ENCODE results near the gene OR52E6.

The OR52E6 gene

DNA sequence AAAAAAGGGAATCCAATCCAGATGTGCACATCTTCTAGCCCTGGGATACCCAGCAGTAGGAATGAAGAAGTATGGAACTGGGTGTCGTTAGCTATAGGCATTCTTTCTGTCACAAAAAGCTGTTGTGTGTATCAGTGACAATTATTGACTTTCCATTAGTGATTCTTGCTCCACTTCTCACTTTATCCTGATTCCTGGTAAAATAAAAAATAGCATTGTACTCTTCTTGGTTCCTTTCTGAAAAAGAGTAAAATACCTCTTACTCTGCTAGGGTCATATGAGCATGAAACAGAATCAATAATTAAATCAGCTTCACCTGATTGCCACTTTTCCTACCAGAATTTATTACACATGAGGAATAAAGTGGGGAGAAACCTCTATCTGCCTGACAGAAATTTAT, at the start of gene OR52E6:
OR52E6 (minus strand) TSS at position 101 of the 400 bp plus-strand sequence; CDS start at position 101, 0 bp downstream.
- DNase-seq: no peak

DNA sequence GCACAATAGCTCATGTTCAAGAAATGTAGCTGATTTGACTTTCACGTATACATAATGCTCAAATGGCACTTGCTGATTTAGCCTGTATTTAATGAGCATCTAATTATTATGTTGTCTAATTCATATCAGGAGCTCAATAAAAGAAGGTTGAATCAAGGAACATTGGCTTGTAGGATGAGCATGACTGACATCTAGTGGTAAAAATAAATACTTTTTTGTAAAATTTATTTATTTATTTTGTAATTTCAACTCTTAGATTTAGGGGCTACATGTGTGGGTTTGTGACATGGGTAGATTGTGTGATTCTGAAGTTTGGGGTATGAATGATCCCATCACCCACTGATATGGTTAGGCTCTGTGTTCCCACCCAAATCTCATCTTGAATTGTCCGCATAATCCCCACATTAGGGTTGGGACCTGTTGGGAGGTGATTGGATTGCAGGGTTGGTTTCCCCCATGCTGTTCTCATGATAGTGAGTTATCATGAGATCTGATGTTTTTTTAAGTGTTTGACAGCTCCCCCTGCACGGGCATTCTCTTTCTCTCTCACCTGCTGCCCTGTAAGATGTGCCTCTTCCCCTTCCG, 49.6 kb upstream of the OR52E6 start:
- DNase-seq: no peak

DNA sequence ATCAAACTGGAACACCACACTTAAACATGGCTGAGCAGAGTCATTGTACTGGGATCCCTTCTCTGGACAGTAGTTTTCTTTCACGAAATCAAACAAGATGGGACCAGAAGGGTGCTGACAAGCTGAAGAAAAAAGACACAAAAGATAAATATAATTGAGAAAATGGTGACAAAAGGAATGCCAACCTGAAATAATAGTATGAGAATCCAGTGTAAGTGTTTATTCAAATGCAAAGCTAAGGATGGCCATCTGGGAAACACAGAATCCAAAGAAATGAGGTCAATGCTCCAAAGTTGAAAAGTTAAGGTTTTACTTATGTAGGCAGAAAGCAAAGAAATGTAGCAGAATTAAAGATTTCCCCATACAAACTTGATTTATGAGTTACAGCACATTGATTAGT, 46.0 kb upstream of the OR52E6 start:
- DNase-seq: no peak

DNA sequence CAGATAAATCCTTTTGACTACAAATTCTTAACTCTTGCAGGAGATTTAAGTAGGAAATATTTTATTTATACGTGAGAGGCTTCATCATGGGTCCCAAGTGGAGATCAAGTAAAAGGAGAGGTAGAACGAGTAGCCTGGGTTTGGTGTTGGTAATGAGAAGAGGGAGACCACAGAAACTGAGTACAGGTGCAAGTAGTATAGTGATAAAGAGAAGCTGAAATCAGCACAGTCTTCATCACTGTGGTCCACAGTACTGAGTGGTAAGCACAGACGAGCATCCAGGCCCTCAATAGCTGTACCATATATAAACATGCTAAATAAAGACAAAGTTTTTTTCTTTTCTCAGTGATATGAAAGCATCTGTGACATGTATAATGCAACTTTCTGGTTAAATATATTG, 45.5 kb upstream of the OR52E6 start:
- DNase-seq: no peak

DNA sequence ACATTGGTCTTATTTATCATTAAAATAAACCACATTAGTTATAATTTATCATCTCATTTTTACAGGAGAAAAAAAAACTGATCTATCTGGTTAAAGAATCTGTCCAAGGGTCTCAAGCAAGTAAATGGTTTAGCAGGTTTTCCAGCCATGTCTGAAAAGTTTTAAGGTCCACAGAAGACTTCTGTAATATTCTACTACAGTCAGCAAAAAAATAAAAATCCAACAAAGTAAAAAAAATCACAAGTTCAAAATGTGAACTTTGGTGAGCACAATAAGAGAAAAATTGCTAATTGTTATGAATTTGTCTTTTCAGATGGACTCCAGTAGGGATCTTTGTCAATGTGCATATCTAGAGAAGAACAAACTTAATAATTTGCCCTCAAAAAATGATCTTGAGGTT, 40.1 kb upstream of the OR52E6 start:
- no peak for DNase-seq

DNA sequence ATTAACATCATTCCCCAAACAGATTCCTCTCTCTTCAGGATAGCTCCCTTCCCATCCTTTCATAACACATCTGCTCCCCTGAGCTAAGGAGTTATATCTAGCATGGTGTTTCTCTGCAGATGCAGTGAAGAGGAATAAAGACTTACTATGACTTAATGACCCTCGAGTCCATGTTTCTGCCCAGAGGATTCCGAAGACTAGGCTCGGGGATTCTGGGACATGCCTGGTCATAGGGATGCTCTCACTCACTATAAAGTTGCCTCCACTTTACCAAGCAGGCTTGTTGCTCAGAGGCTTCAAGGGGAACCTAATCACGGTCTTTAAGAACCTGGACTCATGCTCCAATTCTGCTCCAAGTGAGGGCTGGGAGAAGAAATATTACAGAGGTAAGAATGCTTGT, 38.6 kb upstream of the OR52E6 start, which contains the start of gene OR52E4:
OR52E4 (plus strand) TSS at position 301 of the 400 bp plus-strand sequence. CDS start 3,664 bp downstream, outside the sequence.
- DNase-seq: no peak

DNA sequence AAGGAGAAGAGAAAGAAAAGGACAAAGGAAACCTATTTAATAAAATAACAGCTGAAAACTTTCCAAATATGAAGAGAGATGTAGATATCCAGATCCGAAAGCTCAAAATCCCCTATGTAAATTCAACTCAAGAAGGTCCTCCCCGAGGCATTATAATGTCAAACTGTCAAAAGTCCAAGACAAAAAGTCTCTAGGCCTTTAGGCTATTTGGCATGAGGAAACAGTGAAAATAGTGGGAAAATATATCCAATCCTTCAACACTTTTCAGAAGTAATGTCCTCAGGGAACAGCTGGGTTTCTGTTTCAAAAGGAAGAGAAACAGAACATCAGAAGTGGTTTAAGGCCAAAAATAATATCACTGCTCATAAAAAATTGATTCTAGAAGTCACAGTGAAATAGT, 36.9 kb upstream of the OR52E6 start:
- no peak for DNase-seq

DNA sequence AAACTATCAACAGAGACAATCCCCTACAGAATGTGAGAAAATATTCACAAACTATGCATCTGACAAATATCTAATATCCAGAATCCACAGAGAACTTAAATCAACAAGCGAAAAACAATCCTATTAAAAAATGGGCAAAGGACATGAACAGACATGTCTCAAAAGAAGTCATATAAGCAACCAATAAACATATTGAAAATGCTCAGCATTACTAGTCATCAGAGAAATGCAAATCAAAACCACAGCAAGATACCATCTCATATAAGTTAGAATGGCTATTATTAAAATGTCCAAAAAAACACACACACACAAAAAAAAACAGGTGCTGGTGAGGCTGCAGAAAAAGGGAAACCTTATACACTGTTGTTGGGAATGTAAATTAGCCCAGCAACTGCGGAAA, 24.1 kb upstream of the OR52E6 start:
- no peak for DNase-seq

DNA sequence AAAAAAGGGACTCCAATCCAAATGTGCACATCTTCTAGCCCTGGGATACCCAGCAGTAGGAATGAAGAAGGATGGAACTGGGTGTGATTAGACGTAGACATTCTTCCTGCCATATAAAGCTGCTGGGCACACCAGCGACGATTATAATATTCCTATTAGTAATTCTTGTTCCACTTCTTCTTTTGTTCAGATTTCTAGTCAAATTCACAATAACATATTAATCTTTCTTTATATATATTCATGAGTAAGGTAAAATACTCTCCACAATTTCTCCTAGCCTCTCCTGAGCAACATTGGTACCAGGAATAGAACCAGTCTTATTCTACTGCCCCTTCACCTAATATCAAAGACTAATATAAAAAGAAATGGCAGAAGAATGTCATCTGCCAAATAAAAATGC, 15.9 kb upstream of the OR52E6 start, which contains the start of gene OR52E8:
OR52E8 (minus strand) TSS at position 101 of the 400 bp plus-strand sequence; CDS start at position 101, 0 bp downstream.
- no peak for DNase-seq

DNA sequence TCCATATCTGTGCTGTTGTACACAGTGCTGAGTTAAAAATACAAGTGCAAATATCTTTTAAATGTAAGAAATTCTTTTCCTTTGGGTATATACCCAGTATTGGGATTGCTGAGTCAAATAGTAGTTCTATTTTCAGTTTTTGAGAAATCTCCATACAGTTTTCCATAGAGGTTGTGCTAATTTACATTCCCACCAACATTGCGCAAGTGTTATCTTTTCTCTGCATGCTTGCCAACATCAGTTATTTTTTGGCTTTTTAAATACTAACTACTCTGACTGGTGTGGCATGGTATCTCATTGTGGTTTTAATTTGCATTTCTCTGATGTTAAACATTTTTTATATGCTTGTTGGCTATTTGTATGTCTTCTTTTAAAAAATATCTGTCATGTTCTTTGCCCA, 9.3 kb upstream of the OR52E6 start:
- DNase-seq: no peak

DNA sequence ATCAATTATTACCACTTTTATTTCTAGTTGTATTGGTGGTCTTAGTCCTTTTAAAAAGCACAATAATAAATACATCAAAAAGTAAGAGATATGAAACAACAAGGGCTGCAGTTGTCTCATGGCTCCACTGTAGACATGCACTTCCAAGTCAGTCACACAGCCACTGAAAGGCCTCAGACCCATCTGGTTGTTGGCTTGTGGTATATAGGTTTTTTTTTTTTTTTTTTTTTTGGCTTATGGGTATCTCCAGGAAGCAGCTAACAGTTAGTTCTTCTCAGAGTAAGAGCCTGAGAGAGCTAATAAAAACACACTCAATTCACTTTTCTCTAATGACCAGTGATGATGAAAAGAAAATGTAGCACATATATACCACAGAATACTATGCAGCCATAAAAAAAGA, 6.0 kb upstream of the OR52E6 start:
- no peak for DNase-seq

DNA sequence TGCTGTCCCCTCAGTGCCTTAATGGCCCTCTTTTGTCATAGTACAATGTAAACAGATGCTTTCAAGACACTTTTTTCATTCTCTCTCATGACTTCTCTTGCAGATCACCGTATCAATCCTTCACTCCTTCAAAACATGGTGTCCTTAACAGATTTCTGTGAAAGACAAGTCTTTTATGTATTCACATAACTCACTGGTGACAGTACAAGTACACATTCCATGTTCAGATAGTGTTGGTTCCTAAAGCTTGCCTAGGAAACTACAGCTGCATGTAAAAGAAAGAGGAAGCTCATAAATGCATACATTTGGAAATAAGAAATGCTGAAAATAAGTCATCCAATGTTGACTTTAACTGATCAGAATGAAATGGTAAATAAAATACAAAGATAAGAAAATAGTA, 5.0 kb upstream of the OR52E6 start:
- no peak for DNase-seq

DNA sequence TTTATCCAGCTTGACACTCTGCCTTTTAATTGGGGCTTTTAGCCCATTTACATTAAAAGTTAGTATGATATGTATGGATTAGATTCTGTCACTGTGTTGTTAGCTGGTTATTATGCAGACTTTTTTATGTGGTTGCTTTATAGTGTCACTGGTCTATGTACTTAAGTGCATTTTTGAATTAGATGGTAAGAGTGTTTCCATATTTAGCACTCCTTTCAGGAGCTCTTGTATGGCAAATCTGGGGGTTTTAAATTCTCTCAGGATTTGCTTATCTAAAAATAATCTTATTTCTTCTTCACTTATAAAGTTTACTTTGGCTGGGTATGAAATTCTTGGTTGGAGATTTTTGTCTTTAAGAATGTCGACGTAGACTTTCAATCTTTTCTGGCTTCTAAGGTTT, 4.0 kb downstream of the OR52E6 start:
- no peak for DNase-seq

DNA sequence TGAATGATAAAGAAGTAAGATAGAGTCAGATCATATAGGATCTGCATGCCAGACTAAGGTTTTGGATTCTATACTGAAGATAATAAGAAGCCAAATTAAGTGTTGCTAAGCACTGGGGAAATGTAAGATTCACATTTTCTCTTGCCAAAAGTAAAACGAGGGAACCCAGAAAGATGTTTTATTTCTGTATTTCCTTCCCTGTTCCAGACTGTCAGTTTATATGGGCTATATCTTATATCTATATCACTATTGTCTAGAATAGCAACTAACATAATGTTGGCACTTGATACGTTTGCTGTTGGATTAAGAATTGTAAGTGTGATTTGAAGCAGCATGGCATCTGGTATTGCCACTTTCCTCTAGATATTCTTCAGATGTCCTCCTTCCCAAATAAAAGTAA, 8.3 kb downstream of the OR52E6 start:
- DNase-seq: no peak

DNA sequence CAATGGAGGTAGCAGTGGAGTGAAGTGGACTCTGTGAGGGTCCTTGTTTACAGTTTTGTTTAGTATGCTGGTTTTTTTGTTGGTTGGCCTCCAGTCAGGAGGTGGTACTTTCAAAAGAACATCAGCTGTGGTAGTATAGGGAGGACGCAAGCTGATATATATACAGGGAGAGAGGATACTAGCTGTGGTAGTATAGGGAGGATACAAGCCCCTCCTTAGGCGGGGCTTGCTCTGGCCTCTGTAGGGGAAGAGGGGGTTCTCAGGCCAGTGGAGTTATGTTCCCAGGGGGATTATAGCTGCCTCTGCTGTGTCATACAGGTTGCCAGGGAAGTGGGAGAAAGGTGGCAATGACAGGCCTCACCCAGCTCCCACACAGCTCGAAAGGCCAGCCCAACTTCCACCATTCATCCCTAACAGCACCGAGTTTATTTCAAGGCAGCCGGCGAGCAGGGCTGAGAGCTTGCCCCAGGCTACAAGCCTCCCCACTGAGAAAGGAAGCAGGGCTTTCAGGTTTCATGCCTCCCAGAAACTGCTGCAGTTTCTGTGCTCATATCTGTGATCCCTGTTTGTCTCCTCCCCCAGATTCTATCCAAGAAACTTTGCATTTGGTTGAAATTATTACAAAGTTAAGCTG, 10.4 kb downstream of the OR52E6 start:
- DNase-seq: no peak

DNA sequence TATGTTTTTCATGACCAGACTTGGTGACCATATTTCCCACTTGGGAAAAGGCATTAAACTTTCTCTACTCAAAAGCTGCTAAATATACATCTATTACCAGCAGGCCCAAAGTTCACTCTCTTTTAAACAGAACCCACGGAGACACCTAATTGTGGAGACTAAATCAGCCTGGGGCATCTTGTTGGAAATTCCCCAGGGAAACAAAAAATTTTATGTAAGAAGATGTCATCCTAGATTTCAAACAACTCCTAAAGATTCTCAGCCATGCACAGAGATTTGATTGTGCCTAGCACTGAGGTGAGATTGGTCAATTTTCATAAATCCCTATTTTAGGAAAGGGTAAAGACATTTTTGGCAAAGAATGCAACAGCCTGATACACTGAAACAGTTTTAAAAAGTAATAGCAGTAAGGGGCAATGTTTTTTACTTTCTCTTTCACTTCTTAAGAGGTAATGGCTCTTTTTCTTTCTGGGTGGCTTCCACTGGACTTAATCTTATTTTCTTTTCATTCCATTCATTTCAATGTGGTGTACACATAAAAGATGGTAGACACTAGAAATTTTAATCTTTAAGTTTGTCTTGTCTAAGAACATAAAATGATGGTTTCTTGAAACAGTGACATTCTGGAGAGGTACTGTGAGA, 23.3 kb downstream of the OR52E6 start:
- no peak for DNase-seq

DNA sequence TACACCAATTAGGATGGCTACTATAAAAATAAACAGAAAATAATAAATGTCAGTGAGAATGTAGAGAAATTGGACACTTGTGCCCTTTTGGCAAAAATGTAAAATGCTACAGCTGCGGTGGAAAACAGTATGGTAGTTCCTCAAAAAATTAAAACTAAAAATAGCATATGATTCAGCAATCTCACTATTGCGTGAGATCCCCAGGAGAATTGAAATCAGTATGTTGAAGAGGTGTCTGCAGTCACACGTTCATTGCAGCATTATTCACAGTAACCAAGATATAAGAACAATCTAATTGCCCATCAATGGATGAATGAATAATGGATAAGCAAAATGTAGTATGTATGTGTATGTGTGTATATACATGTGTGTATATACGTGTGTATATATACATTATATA, 26.2 kb downstream of the OR52E6 start:
- DNase-seq: no peak

DNA sequence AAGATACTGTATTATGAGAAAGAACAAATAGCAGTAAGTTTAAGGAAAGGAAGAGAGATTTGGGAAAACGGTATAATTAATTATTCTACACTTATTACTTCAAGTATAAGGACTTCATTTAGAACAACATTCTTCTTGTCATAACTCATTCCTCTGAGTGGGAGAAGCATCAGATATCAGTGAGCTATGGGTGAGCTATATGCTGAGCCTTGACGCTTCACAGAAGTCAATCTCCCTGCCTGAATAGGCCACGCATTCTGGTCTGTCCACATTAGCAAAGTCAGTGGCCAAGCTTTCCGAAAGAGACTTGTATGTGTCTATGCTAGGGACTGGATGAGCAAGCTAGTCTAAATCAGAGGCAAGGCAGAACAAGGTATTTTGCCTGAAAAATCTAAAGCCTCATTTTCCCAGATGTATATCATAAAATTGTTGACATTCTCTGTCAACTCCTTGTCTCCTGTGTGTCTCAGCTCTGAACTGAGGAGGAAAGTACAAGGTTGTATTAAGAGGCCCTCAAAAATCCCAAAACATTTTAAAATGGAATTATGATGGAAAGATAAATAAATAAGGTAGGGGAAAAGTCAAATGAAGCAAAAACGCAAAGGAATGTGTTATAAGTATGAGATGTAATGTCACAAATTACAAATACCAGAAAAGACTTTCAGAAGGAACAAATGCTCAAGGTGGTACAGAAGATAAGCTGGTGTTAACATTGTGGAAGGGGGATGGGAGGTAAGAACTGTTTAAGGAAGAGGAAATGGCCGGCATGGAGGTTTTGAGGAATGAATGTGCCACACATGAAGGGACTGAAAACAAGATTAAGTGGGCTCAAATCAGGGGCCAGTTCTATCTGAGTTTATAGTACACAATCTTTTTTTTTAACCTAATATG, 31.5 kb downstream of the OR52E6 start:
- no peak for DNase-seq

DNA sequence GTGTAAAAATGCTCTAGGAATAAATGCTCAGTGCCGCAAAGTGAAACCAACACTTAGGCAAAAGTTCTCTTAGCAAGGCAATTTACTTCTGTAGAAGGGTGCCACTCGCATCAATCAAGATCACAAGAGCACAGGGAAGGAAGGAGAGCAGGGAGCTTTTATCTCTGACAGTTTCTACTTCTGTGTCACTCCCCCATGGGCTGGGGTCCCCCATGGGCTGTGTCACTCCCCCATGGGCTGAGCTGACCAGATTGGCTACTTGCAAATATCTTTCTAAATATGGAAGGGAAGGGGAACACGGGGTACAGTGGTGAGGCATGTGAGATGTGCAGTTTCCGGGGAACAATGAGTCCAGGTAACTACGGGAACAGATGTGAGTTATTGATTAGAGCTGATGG, 32.6 kb downstream of the OR52E6 start:
- no peak for DNase-seq

DNA sequence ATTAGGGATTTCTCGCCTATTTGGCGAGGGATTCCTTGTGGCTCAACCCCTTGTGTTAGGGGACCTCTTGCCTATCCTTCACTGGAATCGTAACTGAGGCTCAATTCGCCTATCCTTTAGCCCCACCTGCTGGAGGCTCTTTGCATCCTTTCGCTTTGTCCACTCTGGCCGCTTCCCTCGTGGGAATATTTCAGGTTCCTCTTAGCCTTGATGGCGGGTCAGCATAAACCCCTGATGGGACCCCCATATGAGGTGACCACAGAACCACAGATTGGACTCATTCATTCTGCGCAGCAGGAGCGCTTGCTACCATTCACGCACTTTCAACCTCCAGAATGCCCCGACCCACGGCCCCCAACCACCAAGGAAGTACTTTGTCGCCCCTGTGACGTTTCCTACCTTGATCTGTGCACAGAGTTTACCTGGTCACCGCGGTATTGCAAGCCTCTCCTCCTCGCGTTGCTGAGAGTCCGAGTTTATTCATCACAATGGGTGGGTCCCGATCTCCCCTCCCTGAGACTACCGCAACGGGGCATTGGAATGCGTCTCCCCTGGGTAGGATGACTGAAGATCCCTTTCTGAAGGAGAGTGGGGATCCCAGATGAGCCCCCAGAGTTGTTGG, 33.1 kb downstream of the OR52E6 start, which contains the start of gene OR52N2:
OR52N2 (plus strand) TSS at position 425 of the 622 bp plus-strand sequence. CDS start 11,412 bp downstream, outside the sequence.
- DNase-seq: peak; percentile 1

DNA sequence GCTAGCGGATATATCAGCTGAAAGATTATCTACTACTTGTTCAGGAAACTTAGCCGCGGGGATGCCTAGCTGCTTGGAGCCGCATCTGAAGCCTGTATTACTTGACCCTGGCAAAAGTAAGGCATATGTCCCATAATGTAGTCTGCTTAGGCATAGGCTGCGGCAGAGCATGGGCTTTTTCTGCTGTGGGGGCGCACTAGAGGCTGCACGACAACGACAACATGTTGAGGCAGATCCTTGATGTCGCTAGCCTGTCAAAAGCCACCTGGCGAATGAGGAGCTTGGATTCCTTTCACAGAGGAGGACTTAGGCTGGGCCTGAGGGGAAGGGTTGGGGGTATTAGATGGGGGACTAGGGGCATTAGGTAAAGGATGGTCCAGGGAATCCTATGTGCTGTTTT, 34.1 kb downstream of the OR52E6 start:
- no peak for DNase-seq

DNA sequence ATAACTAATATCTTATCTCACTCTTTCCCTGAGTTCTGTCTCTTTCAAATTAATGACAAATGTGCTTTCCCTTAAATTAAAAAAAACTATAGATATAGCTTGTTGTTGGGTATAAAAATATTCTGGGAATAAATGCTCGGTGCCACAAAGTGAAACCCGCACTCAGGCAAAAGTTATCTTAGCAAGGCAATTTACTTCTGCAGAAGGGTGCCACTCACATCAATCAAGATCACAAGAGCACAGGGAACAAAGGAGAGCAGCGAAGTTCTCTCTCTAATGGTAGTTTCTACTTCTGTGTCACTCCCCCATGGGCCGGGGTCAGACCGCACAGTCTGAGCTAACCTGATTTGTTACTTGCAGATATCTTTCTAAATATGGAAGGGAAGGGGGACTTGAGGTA, 37.7 kb downstream of the OR52E6 start:
- no peak for DNase-seq

DNA sequence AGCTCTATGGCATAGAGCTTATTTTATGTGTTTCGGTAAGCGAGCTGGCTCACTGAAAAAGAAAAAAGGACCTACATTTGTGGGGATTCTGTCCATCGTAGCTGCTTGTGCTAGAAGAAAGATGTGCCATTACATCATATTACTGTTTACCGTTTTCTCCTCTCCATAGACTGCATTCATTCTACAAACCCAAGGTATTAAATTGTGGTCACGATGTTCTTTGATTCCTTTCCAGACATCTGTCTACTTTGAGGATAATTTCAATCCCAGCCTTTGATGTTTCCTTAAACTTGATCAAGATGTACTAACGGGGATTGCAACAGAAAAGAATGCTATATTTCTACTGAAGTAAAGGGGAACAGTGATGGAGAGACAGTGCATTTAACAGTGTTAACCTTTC, 45.2 kb downstream of the OR52E6 start:
- DNase-seq: no peak

All from NCI-H524 treated with DMSO at 0.1 percent for 48 hours (cell line).